ENCODE measurements around the gene ATP5MK.
"Not testable (repeated sequence)": the region's sequence is repeated elsewhere in the genome, so short reads cannot be mapped to it uniquely, and the experiment has no call there.

Gene ATP5MK

DNA sequence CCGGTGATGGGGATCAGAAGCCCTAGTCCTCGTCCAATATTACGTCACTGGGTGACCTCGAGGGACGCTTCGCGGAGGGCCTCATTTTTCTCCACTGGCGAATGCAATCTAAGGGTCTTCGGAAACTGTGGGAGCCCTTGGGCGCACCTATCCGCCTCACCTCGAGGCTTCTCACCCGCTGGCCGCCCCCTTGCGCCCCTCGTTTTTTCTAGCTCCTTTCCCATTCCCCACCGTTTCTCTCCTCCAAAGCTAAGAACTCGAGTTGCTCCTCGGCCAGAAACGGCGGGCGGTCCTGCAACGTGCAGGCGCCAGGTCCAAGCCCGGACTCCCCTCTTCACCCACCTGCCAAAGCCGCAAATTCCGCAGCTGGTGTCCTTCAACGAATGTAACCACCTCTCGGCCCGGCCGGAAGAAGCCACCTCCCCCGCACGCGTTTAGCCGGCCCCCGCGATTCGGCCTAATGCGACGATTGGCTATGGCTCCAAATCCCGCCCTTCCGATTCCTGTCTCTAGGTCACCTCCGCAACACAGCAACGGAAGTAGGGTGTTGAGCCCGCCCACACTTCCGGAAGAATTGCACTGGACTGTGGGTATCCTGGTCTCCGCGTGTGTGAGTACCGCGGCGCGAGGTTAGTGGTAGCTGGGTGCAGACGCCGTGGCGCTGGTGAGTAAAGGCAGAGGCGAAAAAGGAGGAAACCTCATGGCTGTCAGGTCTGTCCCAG lies at the start of gene ATP5MK, which contains the start of gene PDCD11:
Gene ATP5MK (minus strand): TSS at position 409 of the 722 bp plus-strand sequence. CDS start 4,018 bp downstream, outside the sequence.
Gene PDCD11 (plus strand): TSS at position 560 of the 722 bp plus-strand sequence. CDS start 1,801 bp downstream, outside the sequence.
- DNase-seq (ENCODE audit: low read depth in 2 of 2): peak; percentile 93 to 96

DNA sequence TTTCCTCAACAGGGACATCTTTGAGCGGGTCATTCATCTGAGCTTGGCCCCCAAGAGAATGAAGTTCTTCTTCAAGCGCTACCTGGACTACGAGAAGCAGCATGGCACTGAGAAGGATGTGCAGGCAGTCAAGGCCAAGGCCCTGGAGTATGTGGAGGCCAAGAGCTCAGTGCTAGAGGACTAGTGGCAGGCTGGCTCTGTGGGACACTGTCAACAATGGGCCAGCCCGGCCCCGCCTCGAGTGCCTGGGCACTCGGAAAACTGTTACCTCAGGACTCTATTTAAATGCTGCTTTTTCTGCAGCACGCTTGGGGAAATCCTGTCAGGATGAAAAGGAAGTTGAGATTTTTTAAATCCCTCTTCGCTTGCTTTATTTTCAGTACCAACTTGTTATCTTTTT lies 49.1 kb upstream of the ATP5MK start:
- DNase-seq (ENCODE audit: low read depth in 2 of 2): no peak

DNA sequence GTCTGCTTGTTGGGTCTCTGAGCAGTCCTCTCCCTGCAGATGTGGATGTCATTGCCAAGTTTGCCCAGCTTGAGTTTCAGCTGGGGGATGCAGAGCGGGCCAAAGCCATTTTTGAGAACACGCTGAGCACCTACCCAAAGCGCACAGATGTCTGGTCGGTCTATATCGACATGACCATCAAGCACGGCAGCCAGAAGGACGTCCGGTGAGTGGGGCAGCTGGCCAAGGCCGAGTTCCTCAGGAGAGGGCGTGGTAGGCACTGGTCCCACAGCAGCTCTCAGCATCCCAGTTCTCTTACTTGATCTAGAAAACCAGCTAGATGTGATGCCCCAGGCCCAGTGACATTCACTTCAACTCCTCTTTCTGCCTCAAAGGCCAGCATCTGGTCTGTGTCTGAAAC lies 48.2 kb upstream of the ATP5MK start:
- no peak for DNase-seq (ENCODE audit: low read depth in 2 of 2)

GRCh38 chr10:103443475-103444185 lies 47.4 kb upstream of the ATP5MK start:
- no peak for DNase-seq (ENCODE audit: low read depth in 2 of 2)

- DNase-seq (ENCODE audit: low read depth in 2 of 2): no peak
Measured at GRCh38 chr10:103442031-103442461, 45.8 kb upstream of the ATP5MK start.

DNA sequence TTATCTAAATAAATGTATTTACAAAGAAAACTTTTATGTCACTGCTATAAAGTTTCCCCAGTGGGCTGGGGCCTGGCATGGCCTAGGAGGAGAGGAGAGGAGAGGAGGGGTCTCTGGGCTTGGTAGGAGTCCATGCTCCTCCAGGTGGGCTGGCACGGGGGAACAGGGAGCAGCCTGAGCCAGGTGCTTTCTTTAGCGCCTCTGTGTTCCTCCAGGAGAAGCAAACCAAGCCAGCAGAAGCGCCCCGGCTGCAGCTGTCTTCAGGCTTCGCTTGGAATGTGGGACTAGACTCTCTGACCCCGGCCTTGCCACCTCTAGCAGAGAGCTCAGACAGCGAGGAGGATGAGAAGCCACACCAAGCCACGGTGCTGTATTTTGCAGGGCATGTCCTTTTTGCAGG lies 45.3 kb upstream of the ATP5MK start:
- DNase-seq (ENCODE audit: low read depth in 2 of 2): no peak

DNA sequence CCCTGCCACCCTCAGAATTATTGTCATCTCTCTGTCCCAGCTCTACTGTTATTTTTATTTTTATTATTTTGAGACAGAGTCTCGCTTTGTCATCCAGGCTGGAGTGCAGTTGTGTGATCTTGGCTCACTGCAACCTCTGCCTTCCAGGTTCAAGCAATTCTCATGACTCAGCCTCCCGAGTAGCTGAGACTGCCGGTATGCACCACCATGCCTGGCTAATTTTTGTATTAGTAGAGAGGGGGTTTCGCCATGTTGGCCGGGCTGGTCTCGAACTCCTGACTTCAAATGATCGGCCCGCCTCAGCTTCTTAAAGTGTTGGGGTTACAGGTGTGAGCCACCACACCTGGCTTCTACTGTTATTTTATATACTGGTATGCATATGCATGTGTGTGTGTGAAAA lies 44.9 kb upstream of the ATP5MK start:
- no peak for DNase-seq (ENCODE audit: low read depth in 2 of 2)

DNA sequence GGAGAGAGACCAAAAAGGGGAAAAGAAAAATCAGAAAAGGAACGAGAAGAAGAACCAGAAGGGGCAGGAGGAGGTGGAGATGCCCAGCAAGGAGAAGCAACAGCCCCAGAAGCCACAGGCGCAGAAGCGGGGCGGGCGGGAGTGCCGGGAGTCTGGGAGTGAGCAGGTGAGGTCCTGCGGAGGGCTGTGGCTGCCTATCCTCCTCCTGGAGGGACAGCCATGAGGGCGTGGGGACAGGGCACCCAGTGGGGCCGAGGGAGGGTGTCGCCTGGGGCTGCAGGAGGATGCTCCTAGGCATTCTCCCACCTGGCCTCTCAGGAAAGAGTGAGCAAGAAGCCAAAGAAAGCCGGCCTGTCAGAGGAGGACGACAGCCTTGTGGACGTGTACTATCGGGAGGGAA lies 44.1 kb upstream of the ATP5MK start:
- no peak for DNase-seq (ENCODE audit: low read depth in 2 of 2)

DNA sequence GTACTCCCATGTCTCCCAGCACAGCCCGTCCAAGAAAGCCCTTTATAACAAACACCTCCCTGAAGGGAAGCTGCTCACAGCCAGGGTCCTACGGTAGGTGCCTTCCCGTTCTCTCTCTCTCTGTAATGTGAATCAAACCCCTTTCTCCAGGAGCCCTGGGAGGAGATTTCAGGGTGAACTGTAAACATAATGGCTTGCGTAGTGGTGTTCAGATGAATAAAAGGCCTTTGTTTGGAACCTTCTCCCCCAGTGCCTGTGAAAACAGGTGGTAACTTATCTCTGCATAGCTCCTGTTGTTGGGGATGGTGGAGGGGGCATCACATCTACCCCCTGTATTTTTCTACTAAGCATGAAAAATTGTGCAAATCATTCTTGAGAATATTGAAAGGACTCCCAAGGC lies 43.5 kb upstream of the ATP5MK start:
- DNase-seq (ENCODE audit: low read depth in 2 of 2): no peak

DNA sequence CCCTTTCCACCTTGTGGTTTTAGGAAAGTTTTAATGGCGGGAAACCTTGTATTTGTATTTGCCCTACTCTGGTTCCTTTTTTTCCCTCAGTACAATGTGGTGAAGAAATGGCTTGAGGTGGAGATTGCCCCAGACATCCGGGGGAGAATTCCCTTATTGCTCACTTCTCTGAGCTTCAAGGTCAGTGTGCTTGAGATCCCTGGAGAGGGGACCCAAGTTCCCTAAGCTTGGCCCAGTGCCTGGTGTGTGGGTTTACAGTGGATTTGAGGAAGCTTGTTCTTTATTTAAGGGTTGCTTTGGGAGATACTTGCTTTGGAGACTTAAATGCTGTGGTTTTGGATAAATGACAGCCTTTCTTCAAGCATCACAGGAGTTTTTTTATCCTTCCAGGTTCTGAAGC lies 37.6 kb upstream of the ATP5MK start:
- DNase-seq (ENCODE audit: low read depth in 2 of 2): no peak

DNA sequence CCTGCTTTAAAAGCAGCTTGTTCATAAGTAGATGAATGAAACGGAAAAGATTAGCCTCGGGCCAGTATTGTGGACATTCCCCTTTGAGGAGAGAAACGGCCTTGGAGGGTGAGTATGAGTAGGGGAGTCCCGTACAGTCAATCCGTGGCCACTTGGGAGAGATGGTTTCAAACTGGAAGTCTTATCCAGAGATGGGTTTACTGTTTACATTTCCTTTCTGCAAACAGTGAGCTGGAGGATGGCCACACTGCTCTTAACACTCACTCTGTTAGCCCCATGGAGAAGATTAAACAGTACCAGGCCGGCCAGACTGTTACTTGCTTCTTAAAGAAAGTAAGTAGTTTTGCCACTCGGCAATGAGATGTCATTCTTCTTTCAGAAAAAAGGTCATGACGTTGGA lies 35.6 kb upstream of the ATP5MK start:
- DNase-seq (ENCODE audit: low read depth in 2 of 2): no peak

DNA sequence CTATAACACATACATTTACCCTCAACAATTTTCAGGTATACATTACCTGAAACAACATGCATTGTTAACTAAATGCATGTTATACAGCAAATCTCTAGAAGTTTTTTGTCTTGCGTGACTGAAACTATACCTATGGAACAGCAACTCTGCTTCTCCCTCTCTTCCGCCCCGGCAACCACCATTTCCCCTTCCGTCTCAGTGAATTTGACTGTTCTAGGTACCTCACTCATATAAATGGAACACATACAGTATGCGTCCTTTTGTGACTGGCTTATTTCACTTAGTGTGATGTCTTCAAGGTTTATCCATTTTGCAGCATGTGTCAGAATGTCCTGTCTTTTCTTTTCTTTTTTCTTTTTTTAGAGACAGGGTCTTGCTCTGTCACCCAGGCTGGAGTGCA lies 33.4 kb upstream of the ATP5MK start:
- DNase-seq (ENCODE audit: low read depth in 2 of 2): no peak

- no peak for DNase-seq (ENCODE audit: low read depth in 2 of 2)
Measured at GRCh38 chr10:103428989-103429643, 32.8 kb upstream of the ATP5MK start.

GRCh38 chr10:103427866-103428265 lies 31.6 kb upstream of the ATP5MK start:
- DNase-seq (ENCODE audit: low read depth in 2 of 2): no peak

DNA sequence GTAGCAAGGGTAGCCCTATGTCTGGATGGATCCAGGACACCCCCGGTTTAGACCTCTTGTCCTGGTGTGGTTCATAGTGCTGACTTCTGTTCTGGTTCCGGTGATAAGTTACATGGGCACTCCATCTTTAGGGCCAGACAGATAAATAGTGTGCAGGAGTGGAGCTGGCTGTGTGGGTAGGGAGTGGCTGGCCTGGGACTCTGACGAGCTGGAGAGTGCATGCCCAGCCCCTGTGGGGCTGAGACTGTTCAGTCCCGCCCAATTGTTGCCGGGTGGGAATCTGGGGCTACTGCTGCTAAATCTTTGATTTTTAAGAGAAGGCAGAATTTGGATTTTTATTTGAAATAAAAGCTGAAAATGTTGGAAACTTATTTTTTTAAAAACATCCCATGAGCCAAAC lies 27.5 kb upstream of the ATP5MK start:
- DNase-seq (ENCODE audit: low read depth in 2 of 2): no peak

DNA sequence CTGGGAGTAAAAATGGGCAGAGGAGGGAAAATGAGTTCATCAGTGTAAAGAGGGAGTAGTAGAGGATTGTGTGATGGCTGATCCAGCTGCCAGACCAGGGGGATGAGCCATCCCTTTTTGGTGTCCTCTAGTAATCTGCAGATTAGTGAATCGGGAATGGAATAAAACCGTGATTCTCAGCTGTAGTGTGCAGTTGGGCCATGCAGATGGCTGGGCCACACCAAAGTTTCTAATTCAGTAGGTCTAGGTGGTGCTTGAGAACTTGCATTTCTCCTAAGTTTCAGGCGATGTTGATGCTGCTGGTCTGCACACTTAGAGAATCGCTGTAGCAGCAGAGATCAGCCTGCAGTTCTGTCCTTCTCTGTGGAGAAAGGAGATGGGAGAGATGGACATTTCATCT lies 22.8 kb upstream of the ATP5MK start:
- DNase-seq (ENCODE audit: low read depth in 2 of 2): no peak

GRCh38 chr10:103417601-103418000 lies 21.3 kb upstream of the ATP5MK start:
- DNase-seq (ENCODE audit: low read depth in 2 of 2): no peak

GRCh38 chr10:103417148-103417469 lies 20.8 kb upstream of the ATP5MK start:
- DNase-seq (ENCODE audit: low read depth in 2 of 2): not testable (repeated sequence)

DNA sequence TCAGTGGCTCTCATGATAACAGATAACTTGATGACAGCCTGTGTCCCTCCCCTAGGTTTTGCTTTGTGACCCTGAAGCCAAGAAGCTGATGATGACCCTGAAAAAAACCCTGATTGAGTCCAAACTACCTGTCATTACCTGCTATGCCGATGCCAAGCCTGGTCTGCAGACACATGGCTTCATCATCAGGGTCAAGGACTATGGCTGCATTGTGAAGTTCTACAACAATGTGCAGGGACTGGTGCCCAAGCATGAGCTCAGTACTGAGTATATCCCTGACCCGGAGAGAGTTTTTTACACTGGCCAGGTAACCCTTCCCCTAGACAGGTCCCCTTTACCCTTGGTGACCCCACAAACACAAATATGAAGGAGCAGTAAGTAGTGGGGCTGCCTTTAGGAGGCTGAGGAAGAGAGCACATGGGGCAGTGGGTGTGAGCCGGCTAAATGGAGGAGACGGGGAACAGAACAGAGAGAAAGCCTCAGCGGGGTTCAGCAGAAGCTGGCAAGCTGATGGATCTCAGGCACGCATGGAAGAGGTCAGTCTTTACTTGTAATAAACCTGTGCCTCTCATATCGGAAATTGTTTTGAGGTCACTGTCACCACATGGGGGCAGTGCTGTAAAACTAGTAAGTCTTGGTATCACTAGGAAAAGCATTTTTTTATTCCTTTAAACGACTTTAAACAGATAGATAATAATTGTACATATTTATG lies 20.3 kb upstream of the ATP5MK start:
- DNase-seq (ENCODE audit: low read depth in 2 of 2): peak; percentile 9 to 16

DNA sequence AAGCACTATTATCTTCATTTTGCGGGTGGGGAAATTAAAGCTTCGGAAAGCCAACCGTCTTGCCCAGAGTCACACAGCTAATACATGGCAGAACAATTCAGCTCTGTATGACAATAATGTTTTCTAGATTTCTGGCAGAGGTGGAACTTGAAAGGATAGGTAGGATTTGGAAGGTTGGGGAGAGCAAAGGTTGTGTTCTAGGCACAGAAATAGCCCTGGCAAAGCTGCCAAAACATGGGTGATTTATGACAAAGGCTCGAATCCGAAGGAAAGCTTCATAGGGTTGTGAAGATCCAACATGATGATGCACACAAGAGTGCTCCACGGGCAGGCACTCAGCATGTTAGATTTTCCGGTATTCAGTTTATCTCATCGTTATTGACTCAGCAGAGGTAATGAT lies 19.3 kb upstream of the ATP5MK start:
- no peak for DNase-seq (ENCODE audit: low read depth in 2 of 2)

- no peak for DNase-seq (ENCODE audit: low read depth in 2 of 2)
Measured at GRCh38 chr10:103413564-103413963, 17.3 kb upstream of the ATP5MK start.

DNA sequence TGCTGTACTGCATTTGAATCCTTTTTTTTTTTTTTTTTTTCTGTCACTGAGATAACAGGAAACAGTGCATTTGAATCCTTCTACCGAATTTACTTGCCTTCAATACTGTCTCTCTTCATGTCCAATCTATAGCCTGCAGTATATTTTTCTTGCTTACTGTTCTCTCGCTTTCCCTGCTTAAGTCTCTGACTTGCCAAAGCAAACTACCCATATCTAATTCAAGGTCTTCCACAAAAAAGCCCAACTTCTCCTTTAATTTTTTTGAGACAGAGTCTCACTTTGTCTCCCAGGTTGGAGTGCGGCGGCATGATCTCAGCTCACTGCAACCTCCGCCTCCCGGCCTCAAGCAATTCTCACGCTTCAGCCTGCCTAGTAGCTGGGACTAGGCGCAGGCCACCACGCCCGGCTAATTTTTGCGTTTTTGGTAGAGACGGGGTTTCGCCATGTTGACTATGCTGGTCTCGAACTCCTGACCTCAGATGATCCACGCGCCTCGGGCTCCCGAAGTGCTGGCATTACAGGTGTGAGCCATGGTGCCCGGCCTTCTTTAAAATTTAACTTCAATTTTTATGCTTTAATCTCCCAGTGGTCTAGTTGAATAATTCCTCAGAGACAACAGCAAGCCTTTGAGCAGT lies 1.0 kb upstream of the ATP5MK start:
- DNase-seq (ENCODE audit: low read depth in 2 of 2): no peak

All from stimulated activated CD8-positive, alpha-beta memory T cell treated with anti-CD3 and anti-CD28 coated beads, Interleukin-2, amount 100 ng/mL, for 48 hours (primary cell).